ENCODE results near the gene FBXO11. TPM values are rescaled to one million over a fixed set of nuclear protein-coding genes. Genes with fewer than 3 reads are reported as not detected.

The FBXO11 gene
- total RNA-seq, 4 donors from 2014 or later: 43.0 to 77.2 (median 51.3) TPM

GRCh38 chr2:47844162-47844561 is 62.1 kb downstream of the FBXO11 start:
- Histone ChIP-seq H3K27me3 (no peaks in the 10 kb centered on the region), H3K9me3 (no peaks in the 10 kb centered on the region), H3K4me3 (no peak overlapping the region), H3K36me3 (peaks cover 0 to 4% (median 0%) of the 10 kb centered on the region in 3 donors), H3K4me1 (no peaks in the 10 kb centered on the region), H3K27ac (no peak overlapping the region)
- DNase-seq: no peak
- no peak for TF ChIP-seq CTCF (IDR thresholded peaks at IDR 0.05)
- no peak for TF ChIP-seq POLR2A (IDR thresholded peaks at IDR 0.05)

GRCh38 chr2:47843407-47843806 is 62.9 kb downstream of the FBXO11 start:
- no peaks in the 10 kb centered on the region for H3K4me1 ChIP-seq
- H3K36me3 ChIP-seq: peaks cover 0 to 12% (median 0%) of the 10 kb centered on the region in 3 donors
- DNase-seq: no peak
- H3K27me3 ChIP-seq: no peaks in the 10 kb centered on the region
- TF ChIP-seq CTCF (IDR thresholded peaks at IDR 0.05): no peak
- TF ChIP-seq POLR2A (IDR thresholded peaks at IDR 0.05): no peak
- no peak overlapping the region for H3K4me3 ChIP-seq
- no peak overlapping the region for H3K27ac ChIP-seq
- H3K9me3 ChIP-seq: no peaks in the 10 kb centered on the region

- TF ChIP-seq POLR2A (IDR thresholded peaks at IDR 0.05) (no peak), CTCF (IDR thresholded peaks at IDR 0.05) (no peak)
- DNase-seq: no peak
- no peak overlapping the region for H3K27ac ChIP-seq
Observed at GRCh38 chr2:47842846-47843245, 63.5 kb downstream of the FBXO11 start.

GRCh38 chr2:47838686-47839085 is 67.6 kb downstream of the FBXO11 start:
- DNase-seq: no peak
- no peak for TF ChIP-seq POLR2A (IDR thresholded peaks at IDR 0.05)
- TF ChIP-seq CTCF (IDR thresholded peaks at IDR 0.05): no peak
- H3K36me3 ChIP-seq: peaks cover 0 to 58% (median 3%) of the 10 kb centered on the region in 3 donors

More at GRCh38 chr2:47842846-47843245, 63.5 kb downstream of the FBXO11 start:
- Histone ChIP-seq H3K4me3 (no peak overlapping the region), H3K4me1 (no peaks in the 10 kb centered on the region), H3K27me3 (no peaks in the 10 kb centered on the region), H3K36me3 (peaks cover 0 to 17% (median 0%) of the 10 kb centered on the region in 3 donors), H3K9me3 (no peaks in the 10 kb centered on the region)

GRCh38 chr2:47838249-47838648 is 68.0 kb downstream of the FBXO11 start:
- no peaks in the 10 kb centered on the region for H3K4me1 ChIP-seq
- no peak overlapping the region for H3K27ac ChIP-seq
- TF ChIP-seq CTCF (IDR thresholded peaks at IDR 0.05) (no peak), POLR2A (IDR thresholded peaks at IDR 0.05) (no peak)
- H3K4me3 ChIP-seq: no peak overlapping the region
- H3K36me3 ChIP-seq: peaks cover 0 to 63% (median 3%) of the 10 kb centered on the region in 3 donors
- no peaks in the 10 kb centered on the region for H3K27me3 ChIP-seq
- no peak for DNase-seq
- H3K9me3 ChIP-seq: no peaks in the 10 kb centered on the region

More at GRCh38 chr2:47838686-47839085, 67.6 kb downstream of the FBXO11 start:
- no peak overlapping the region for H3K27ac ChIP-seq
- H3K27me3 ChIP-seq: no peaks in the 10 kb centered on the region
- H3K4me3 ChIP-seq: no peak overlapping the region
- H3K9me3 ChIP-seq: no peaks in the 10 kb centered on the region
- no peaks in the 10 kb centered on the region for H3K4me1 ChIP-seq

GRCh38 chr2:47833516-47833968 is 72.8 kb downstream of the FBXO11 start:
- Histone ChIP-seq H3K9me3 (no peaks in the 10 kb centered on the region), H3K27me3 (no peaks in the 10 kb centered on the region), H3K27ac (no peak overlapping the region), H3K36me3 (peaks cover 0 to 99% (median 3%) of the 10 kb centered on the region in 3 donors), H3K4me3 (no peak overlapping the region), H3K4me1 (no peaks in the 10 kb centered on the region)
- no peak for DNase-seq
- no peak for TF ChIP-seq CTCF (IDR thresholded peaks at IDR 0.05)
- no peak for TF ChIP-seq POLR2A (IDR thresholded peaks at IDR 0.05)

Measured in Peyer's patch (tissue), 4 donors.